Measurements from ENCODE around the gene GPATCH3. TPM values are rescaled to one million over a fixed set of nuclear protein-coding genes. Genes with fewer than 3 reads are reported as not detected.

Gene GPATCH3
- total and polyA plus RNA-seq, 2 of the 8 experiments (the other 6 are each of a cell fraction or from before 2014, with no cell fraction given), result 7.9 to 17.4 TPM

DNA sequence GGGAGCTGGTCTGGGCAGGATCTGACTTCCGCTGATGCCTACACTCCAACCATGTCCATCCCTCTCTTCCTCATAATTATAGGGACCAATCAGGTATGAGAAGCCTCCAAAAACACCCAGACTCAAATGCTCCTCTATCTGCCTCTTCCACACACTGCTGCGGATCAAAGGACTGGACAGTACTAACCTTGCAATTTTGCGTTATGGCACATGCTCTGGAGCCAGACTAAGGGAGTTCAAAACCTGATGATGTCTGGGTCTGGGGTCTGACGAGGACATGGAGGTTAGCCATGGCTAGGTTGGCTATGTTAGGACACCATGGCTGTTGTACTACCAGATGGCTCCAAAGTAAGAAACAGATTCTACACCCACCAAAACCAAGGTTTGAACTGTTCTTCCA, 20.5 kb downstream of the GPATCH3 start:
- Histone ChIP-seq H3K79me2 (ENCODE audit: control insufficient read depth in 1 of 2, insufficient read depth in 2 of 2, low read length in 2 of 2) (no peaks in the 10 kb centered on the region), H4K8ac (ENCODE audit: extremely low read depth, insufficient read depth, low read length) (no peak overlapping the region), H3K4me3 (ENCODE audit: extremely low read depth in 1 of 4, insufficient read depth in 2 of 4, low read depth in 3 of 4, low read length in 4 of 4) (no peak overlapping the region), H3K9ac (replicated peaks in 1 of 4; ENCODE audit: extremely low read depth in 1 of 4, low read depth in 3 of 4, low read length in 3 of 4) (no peak overlapping the region), H2BK5ac (ENCODE audit: low read depth, low read length) (no peak overlapping the region), H3K18ac (ENCODE audit: extremely low read depth, low read length) (no peak overlapping the region), H3K4me2 (ENCODE audit: insufficient read depth in 1 of 2, low read depth in 2 of 2, low read length in 2 of 2) (no peak overlapping the region), H3K23me2 (ENCODE audit: low read depth, low read length) (no peaks in the 10 kb centered on the region), H3K27me3 (replicated peaks in 1 of 4; ENCODE audit: control insufficient read depth in 3 of 4, extremely low read depth in 1 of 4, insufficient read depth in 3 of 4, low read length in 3 of 4) (no peaks in the 10 kb centered on the region), H2BK120ac (replicated peaks; ENCODE audit: low read depth, low read length) (no peak overlapping the region), H3K4me1 (replicated peaks in 1 of 4; ENCODE audit: control insufficient read depth in 3 of 4, insufficient read depth in 4 of 4, low read length in 3 of 4) (peaks cover 0 to 2% (median 0%) of the 10 kb centered on the region in 4 experiments; a peak in 1 of 7 replicates), H3K27ac (ENCODE audit: low read depth, low read length) (no peak overlapping the region), H3K56ac (replicated peaks; ENCODE audit: insufficient read length, low read depth, low read length) (no peak overlapping the region), H3K36me3 (ENCODE audit: control insufficient read depth in 2 of 4, insufficient read depth in 4 of 4, low read length in 3 of 4) (peaks cover 18 to 51% (median 34%) of the 10 kb centered on the region in 4 experiments), H4K20me1 (replicated peaks in 1 of 2; ENCODE audit: control insufficient read depth in 1 of 2, insufficient read depth in 2 of 2, low read length in 2 of 2) (no peaks in the 10 kb centered on the region), H3K4ac (replicated peaks; ENCODE audit: insufficient read length, low read depth, low read length) (no peak overlapping the region), H3K14ac (ENCODE audit: insufficient read length) (no peak overlapping the region), H2BK12ac (ENCODE audit: low read depth, low read length) (no peak overlapping the region), H3K9me3 (ENCODE audit: insufficient read depth in 2 of 2, low read depth in 1 of 2, low read length in 1 of 2) (no peaks in the 10 kb centered on the region), H3K79me1 (ENCODE audit: low read depth, low read length) (no peaks in the 10 kb centered on the region; the same call in 1 of the 2 replicates), H2BK20ac (ENCODE audit: low read length) (no peak overlapping the region), H2AK5ac (ENCODE audit: low read depth, low read length) (no peak overlapping the region), H2BK15ac (ENCODE audit: low read length) (no peak overlapping the region), H2AFZ (ENCODE audit: low read length) (no peak overlapping the region), H4K91ac (replicated peaks; ENCODE audit: insufficient read length, low read length) (no peak overlapping the region), H4K5ac (ENCODE audit: insufficient read length, low read depth, low read length) (no peak overlapping the region), H3K23ac (ENCODE audit: insufficient read length) (no peak overlapping the region)
- 97% methylated on average over 4 of the region's 4 CpGs; no CpG with 5 or more reads in 1 of the 2 experiments for WGBS, 2 experiments (ENCODE audit: extremely low coverage in 1 of 2, insufficient coverage in 1 of 2, insufficient read length in 1 of 2, insufficient replicate concordance in 2 of 2, low coverage in 1 of 2, low lambda C conversion rate in 2 of 2, missing lambda C conversion rate in 1 of 2)
- ChIA-PET POLR2A (ENCODE audit: partially characterized antibody) (interaction anchor here (3.0 kb wide), 1 partner anchor 22 kb away, joined by 7 read pairs; no protein-coding TSS in a partner anchor), CTCF (ENCODE audit: partially characterized antibody) (interaction anchor here (1.2 to 31.7 kb wide), 8 partner anchors 10 to 90 kb away, joined by 3 to 547 read pairs (median 12); partner anchors contain the start of genes GPN2 and SFN)
- no peak for FAIRE-seq
- DNase-seq (ENCODE audit: low read depth in 1 of 2, low spot score in 2 of 2), result no peak
- TF ChIP-seq EGR1 (IDR thresholded peaks at IDR 0.05; ENCODE audit: borderline replicate concordance, low read depth, low read length) (no peak), SIRT6 (IDR thresholded peaks at IDR 0.05; ENCODE audit: low read length) (no peak), BRCA1 (IDR thresholded peaks at IDR 0.05; ENCODE audit: low read depth, low read length) (no peak), TAF1 (IDR thresholded peaks at IDR 0.05; ENCODE audit: low read depth, low read length) (no peak), BACH1 (IDR thresholded peaks at IDR 0.05; ENCODE audit: low read length) (no peak), RBBP5 (IDR thresholded peaks at IDR 0.05; ENCODE audit: borderline replicate concordance, low read depth, low read length) (no peak), CBX5 (IDR thresholded peaks at IDR 0.05; ENCODE audit: low read depth, low read length) (no peak), KDM1A (IDR thresholded peaks at IDR 0.05; ENCODE audit: borderline replicate concordance, low read length) (no peak), SP2 (IDR thresholded peaks at IDR 0.05; ENCODE audit: low read length) (no peak), SRF (IDR thresholded peaks at IDR 0.05; ENCODE audit: low read depth, low read length) (no peak), CTBP2 (IDR thresholded peaks at IDR 0.05; ENCODE audit: borderline replicate concordance, insufficient read depth, insufficient read length, low read length) (no peak), GTF2F1 (IDR thresholded peaks at IDR 0.05; ENCODE audit: borderline replicate concordance, low read depth, low read length) (no peak), ASH2L (IDR thresholded peaks at IDR 0.05; ENCODE audit: low read length) (no peak), SIX5 (IDR thresholded peaks at IDR 0.05; ENCODE audit: low read depth, low read length) (no peak)

All from H1 (cell line).